Stimulated activated memory B cell treated with anti-CD40 and anti-IgM and Interleukin-4, amounts not matched to agents 10 μg/mL and 1 μg/mL and 100 μg/mL, for 72 hours (primary cell): ENCODE results near the gene GALNT8.

Experiments used
- ATAC-seq: fragments of 150-1000 bp; cut with Tn5 transposase; 2 replicates; pipeline ENCODE4 v1.10.0; 2021
- H3K27ac Mint-ChIP-seq: one replicate; pipeline ENCODE4 v1.8.0; 2022; ENCODE audit warnings: mild to moderate bottlenecking, mixed read lengths
- H3K27me3 Mint-ChIP-seq: one replicate; pipeline ENCODE4 v1.8.0; 2022; ENCODE audit warnings: mixed read lengths
- H3K36me3 Mint-ChIP-seq: one replicate; pipeline ENCODE4 v1.8.0; 2022; ENCODE audit warnings: mixed read lengths
- H3K4me1 Mint-ChIP-seq: one replicate; pipeline ENCODE4 v1.8.0; 2022; ENCODE audit warnings: mixed read lengths
- H3K4me3 Mint-ChIP-seq: one replicate; pipeline ENCODE4 v1.8.0; 2022; ENCODE audit warnings: mild to moderate bottlenecking, moderate library complexity, mixed read lengths
- H3K9me3 Mint-ChIP-seq: one replicate; pipeline ENCODE4 v1.8.0; 2022; ENCODE audit warnings: mixed read lengths

The GALNT8 gene

DNA sequence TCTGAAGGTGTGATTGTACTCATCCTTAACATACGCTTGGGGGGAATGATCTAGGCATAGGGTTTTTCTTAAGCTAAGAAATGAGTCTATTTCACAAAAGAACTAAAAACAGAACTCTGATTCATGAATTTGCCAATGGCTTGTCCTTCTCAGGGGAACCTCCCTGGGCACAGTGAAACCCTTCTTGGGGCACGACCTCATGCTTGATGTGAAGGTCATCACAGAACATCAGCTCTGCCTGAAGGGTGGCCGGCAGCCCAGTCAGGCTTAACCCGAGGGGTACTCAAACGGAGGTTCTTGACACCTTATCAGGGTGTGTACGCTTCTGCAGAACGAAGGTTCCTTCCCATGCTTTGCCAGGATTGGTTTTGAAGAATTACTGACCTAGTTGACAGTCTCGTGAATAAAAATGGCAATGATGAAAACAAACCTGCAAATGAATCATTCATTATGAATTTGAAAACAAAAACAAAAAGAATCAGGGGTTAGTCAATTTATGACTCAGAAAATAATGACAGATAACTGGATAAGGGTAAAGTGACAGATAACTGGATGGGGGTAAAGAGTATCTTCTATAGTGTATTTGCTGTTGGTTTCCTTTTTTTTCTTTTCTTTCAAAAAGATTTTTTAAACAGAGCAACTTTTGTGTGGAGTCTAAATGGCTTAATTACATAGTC lies 86.4 kb downstream of the GALNT8 start:
- ATAC-seq, result no peak
- no peaks in the 10 kb centered on the region for H3K9me3 Mint-ChIP-seq
- peaks cover 42% of the 10 kb centered on the region for H3K27me3 Mint-ChIP-seq
- H3K4me1 Mint-ChIP-seq, result peaks cover 56% of the 10 kb centered on the region
- H3K27ac Mint-ChIP-seq, result no peak overlapping the region
- peaks cover 12% of the 10 kb centered on the region for H3K36me3 Mint-ChIP-seq
- H3K4me3 Mint-ChIP-seq, result no peak overlapping the region

DNA sequence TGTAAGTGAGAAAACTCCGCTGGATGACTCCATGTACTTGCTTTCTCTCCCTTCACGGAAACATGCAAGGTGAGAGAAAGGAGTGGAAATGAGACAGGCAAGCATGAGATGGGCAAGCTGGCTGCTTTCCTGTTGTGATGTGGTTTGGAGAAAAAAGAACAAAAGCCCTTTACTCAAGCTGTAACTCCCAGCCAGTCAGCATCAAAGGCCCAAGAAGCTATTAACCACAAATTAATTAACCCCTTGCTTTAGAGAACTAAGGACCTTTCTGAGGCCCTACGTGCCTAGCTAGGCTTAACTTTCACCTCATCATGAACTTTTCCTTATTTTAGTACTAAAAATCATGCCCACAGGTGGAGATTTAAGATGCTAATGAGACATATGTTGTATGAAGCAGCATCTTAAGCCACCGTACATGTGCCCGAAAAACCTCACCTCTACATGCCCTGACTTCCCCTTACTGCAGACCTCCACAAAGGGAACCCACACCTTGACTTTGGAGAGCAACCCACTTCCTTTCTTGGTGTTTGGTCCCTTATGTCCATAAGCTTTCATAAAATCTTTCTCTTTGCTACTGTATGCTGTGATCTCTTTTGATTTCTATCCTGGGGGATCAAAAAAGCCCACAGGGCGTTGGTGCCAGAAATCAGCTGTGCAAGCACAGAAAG lies 87.0 kb downstream of the GALNT8 start:
- H3K27me3 Mint-ChIP-seq, result peaks cover 47% of the 10 kb centered on the region

DNA sequence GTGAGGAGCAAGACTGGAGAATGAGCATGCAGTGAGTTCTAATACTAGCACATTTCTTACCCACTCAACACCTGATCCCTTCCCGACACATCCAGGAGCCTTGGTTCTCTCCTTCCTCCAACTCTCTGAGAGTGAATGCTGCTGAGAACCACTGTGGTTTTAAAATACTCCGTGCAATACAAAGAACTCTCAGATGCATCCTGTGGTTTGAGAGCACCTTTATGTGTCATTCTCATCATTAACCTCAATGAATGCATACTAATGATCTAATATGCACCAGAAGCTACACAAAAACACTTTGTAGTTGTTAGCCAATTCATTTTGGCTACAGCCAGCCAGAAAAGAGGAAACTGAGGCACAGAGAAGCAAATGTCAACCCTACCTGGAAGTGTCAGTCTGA lies 87.6 kb downstream of the GALNT8 start:
- no peak overlapping the region for H3K4me3 Mint-ChIP-seq
- H3K27me3 Mint-ChIP-seq, result peaks cover 47% of the 10 kb centered on the region
- H3K36me3 Mint-ChIP-seq, result peaks cover 15% of the 10 kb centered on the region
- H3K9me3 Mint-ChIP-seq, result no peaks in the 10 kb centered on the region
- H3K27ac Mint-ChIP-seq, result no peak overlapping the region
- peaks cover 57% of the 10 kb centered on the region for H3K4me1 Mint-ChIP-seq
- ATAC-seq, result no peak

More for the DNA sequence above, 87.0 kb downstream of the GALNT8 start:
- ATAC-seq, result peak; percentile 53
- H3K4me1 Mint-ChIP-seq, result peaks cover 59% of the 10 kb centered on the region
- no peak overlapping the region for H3K27ac Mint-ChIP-seq
- H3K9me3 Mint-ChIP-seq, result no peaks in the 10 kb centered on the region
- peaks cover 15% of the 10 kb centered on the region for H3K36me3 Mint-ChIP-seq
- H3K4me3 Mint-ChIP-seq, result no peak overlapping the region

DNA sequence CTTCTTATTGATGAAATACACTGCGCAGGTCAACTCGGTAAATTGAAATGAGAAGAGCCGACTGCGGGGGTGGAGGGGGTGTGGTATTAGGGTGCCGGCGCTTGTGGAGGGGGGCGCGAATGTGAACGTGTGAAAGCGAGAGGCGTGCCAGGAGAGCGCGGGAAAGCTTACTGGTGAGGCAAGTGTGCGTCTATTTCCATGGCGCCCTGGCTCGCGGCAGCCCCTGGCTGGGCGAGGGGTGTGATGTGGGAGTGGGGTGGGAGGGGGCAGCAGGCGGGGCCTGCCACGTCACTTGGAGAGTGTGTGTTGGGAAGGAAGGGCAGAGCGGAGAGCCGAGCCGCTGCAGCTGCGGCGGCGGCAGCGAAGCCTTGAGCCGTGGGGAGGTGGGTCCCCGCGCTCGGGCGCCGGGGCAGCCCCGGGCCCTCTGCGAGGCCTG lies 88.8 kb downstream of the GALNT8 start:
- H3K9me3 Mint-ChIP-seq, result no peaks in the 10 kb centered on the region
- H3K4me3 Mint-ChIP-seq, result peak overlapping the region; percentile 76
- peaks cover 47% of the 10 kb centered on the region for H3K27me3 Mint-ChIP-seq
- peak; percentile 58 for ATAC-seq
- H3K4me1 Mint-ChIP-seq, result peaks cover 49% of the 10 kb centered on the region
- H3K27ac Mint-ChIP-seq, result peak overlapping the region; percentile 30
- H3K36me3 Mint-ChIP-seq, result peaks cover 15% of the 10 kb centered on the region

DNA sequence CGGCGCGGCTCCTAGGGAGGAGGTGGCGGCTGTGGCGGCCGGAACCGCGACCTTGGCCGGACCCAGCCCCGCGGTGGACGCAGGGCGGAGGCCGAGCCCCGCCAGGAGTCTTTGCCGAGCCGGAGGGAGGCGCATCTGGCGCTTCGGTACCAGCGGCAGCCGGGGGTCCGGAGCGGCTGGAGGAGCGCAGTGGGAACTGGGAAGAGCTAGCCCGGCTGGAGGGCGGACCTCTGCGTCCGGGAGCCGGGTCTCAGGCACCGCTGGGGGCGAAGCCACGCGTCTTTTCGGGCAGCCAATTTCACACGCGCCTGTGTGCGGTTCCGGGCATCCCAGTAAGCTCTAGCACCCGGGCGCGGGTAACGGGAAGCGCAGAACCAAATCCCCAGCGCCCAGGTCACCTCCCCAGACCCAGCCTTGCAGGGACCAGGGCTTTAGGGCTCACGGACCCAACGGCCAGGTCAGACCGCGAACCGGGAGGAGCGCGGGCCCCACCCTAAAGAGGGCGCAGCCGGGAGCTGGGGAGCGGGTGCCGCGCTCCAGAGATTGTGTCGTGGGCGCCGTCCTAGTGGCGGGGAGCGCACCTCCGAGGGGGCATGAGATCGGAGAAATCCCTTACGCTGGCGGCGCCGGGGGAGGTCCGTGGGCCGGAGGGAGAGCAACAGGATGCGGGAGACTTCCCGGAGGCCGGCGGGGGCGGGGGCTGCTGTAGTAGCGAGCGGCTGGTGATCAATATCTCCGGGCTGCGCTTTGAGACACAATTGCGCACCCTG lies 89.4 kb downstream of the GALNT8 start:
- Mint-ChIP-seq H3K9me3 (no peaks in the 10 kb centered on the region), H3K27ac (no peak overlapping the region), H3K4me1 (peaks cover 49% of the 10 kb centered on the region), H3K27me3 (peaks cover 49% of the 10 kb centered on the region), H3K4me3 (peak overlapping the region; percentile 76), H3K36me3 (peaks cover 15% of the 10 kb centered on the region)
- ATAC-seq, result peak; percentile 6

DNA sequence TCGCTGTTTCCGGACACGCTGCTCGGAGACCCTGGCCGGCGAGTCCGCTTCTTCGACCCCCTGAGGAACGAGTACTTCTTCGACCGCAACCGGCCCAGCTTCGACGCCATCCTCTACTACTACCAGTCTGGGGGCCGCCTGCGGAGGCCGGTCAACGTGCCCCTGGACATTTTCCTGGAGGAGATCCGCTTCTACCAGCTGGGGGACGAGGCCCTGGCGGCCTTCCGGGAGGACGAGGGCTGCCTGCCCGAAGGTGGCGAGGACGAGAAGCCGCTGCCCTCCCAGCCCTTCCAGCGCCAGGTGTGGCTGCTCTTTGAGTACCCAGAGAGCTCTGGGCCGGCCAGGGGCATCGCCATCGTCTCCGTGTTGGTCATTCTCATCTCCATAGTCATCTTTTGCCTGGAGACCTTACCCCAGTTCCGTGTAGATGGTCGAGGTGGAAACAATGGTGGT lies 90.0 kb downstream of the GALNT8 start:
- Mint-ChIP-seq H3K4me3 (peak overlapping the region; percentile 51), H3K36me3 (peaks cover 13% of the 10 kb centered on the region), H3K27me3 (peaks cover 51% of the 10 kb centered on the region), H3K9me3 (no peaks in the 10 kb centered on the region), H3K27ac (no peak overlapping the region), H3K4me1 (peaks cover 49% of the 10 kb centered on the region)
- ATAC-seq, result no peak

DNA sequence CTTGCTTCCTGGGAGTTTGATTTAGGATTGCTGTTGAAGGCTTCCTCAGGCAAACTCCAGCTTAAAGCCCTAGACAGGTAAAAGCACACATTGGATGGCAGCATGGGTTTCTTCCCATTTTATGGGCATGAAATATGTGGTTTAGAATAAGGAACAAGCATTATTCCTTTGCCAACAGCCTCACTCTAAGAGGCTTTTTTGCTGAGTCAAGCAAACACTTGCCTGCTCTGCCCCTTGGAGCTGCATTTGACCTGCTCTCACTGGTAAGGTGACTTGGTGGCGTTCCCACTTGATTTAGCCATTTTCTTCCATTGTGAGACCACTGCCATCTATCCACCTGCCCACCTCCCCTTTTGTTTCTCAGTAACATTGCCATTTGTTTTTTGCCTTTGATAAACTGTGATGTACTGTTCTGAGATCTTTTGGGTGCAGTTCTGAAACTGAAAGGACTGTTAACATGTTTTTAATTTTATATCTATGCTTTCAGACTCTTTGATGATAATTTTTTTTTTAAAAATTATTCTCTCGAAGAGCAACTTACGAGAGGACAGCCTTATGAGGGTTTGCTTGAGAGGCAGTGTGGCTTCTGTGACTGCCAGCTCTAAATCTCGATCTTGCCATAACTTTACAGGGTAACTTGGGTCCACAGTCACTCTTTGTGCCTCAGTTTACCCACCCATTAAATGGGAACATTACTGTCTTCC lies 92.6 kb downstream of the GALNT8 start:
- no peaks in the 10 kb centered on the region for H3K9me3 Mint-ChIP-seq
- H3K4me1 Mint-ChIP-seq, result peaks cover 40% of the 10 kb centered on the region
- no peak for ATAC-seq
- H3K27me3 Mint-ChIP-seq, result peaks cover 51% of the 10 kb centered on the region
- no peak overlapping the region for H3K4me3 Mint-ChIP-seq
- H3K27ac Mint-ChIP-seq, result no peak overlapping the region
- H3K36me3 Mint-ChIP-seq, result peaks cover 11% of the 10 kb centered on the region

DNA sequence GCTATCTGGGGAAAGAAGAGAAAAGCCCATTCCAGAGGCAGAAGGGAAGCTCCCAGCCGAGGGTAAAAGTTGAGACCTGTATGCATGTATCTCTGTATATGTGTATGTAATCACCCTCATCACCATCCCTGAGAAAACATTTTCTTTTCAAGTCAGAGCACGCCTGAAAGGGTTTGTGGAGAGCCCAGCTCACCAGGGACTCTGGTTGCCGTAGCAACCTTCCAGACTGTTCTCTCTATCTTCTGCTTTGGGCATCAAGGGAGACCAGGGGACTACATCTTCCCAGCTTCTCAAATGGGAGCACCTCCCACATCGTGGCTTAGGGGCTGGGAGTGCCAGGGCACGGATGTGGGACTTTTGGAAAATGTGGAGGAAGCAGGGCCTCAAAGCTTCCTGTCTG lies 93.5 kb downstream of the GALNT8 start:
- no peak for ATAC-seq
- H3K4me3 Mint-ChIP-seq, result no peak overlapping the region
- H3K27me3 Mint-ChIP-seq, result peaks cover 47% of the 10 kb centered on the region
- H3K27ac Mint-ChIP-seq, result no peak overlapping the region
- H3K4me1 Mint-ChIP-seq, result peaks cover 37% of the 10 kb centered on the region
- H3K9me3 Mint-ChIP-seq, result no peaks in the 10 kb centered on the region
- peaks cover 11% of the 10 kb centered on the region for H3K36me3 Mint-ChIP-seq

DNA sequence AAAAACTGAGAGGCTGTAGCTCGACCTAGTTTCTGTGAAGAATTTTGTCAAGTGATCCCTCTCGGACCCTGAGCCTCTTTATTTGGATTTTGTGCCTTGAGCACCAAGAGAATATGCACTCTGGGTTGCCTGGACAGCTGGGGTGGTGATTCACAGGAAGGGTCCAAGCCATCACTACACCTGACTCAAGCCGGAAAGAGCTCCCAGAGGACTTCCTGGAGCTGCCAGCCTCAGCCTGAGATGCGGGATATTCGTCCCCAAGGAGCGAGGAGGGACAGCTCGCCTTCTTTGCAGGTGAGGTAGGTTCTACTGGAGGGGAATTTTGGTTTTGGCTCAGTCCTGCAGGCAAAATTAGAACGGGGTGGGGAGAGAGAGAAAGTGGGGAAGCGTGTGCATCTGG lies 94.3 kb downstream of the GALNT8 start:
- Mint-ChIP-seq H3K4me1 (peaks cover 37% of the 10 kb centered on the region), H3K27me3 (peaks cover 40% of the 10 kb centered on the region), H3K27ac (no peak overlapping the region), H3K36me3 (peaks cover 11% of the 10 kb centered on the region), H3K9me3 (no peaks in the 10 kb centered on the region), H3K4me3 (no peak overlapping the region)
- no peak for ATAC-seq

DNA sequence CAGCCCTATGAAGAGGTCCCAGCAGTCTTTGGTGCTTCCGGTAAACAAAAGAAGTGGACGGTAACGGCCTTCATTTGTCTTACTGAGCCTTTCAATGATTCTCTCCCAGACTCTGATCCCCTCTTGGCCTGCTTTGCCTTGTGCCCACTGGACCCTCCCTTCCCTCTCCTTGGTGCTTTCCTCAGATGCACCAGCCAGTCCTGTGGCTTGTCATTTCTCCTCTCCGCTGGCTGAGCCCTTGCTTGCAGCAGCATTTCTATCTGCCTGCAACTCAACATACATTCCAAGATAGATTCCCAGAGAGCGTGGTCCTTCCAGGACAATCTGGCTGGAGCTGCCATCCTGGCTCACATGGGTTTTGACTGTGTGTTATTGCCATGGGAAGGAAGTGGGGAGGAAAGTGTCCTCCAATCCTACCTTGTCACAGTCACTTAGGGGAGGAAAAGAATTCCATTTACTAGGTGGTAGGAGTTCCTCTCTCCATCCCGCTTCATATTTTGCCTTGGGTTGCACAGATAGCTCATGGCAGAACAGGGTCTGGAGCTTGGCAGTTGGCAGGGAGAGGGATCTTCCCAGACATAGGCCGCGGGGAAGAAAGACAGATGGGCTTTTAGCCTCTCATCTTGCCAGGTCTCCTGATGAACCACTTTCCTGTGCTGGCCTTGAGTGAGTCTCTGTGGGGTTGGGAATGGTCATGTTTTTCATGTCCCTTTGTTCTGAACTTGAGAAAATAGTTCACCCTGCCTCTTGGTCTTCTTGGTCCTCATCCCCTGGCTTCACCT lies 96.7 kb downstream of the GALNT8 start:
- no peak for ATAC-seq
- H3K4me3 Mint-ChIP-seq, result no peak overlapping the region
- H3K27ac Mint-ChIP-seq, result no peak overlapping the region

DNA sequence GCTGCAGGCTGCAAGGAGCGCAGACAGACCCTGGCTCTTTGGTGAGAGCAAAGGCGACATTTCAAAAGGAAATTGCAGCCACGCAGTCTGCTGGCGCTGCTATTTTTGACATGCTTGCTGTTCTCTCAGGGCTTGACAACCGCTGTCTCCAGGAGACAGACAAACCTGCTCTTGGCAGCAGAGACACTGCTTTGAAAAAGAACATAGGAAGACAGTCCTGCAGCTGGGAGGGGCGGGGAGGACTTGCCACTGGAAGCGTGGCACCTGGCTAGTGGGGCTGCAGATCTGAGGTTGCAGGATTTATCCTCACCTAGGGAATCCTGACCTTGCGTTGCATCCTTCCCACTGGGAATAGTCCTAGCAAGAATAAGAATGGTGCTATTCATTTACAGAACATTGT lies 97.7 kb downstream of the GALNT8 start:
- H3K27ac Mint-ChIP-seq, result no peak overlapping the region
- H3K4me3 Mint-ChIP-seq, result no peak overlapping the region
- peaks cover 14% of the 10 kb centered on the region for H3K27me3 Mint-ChIP-seq
- ATAC-seq, result no peak
- no peaks in the 10 kb centered on the region for H3K9me3 Mint-ChIP-seq
- no peaks in the 10 kb centered on the region for H3K36me3 Mint-ChIP-seq
- H3K4me1 Mint-ChIP-seq, result peaks cover 32% of the 10 kb centered on the region

More for the DNA sequence above, 96.7 kb downstream of the GALNT8 start:
- Mint-ChIP-seq H3K36me3 (no peaks in the 10 kb centered on the region), H3K4me1 (peaks cover 32% of the 10 kb centered on the region), H3K27me3 (peaks cover 15% of the 10 kb centered on the region), H3K9me3 (no peaks in the 10 kb centered on the region)

DNA sequence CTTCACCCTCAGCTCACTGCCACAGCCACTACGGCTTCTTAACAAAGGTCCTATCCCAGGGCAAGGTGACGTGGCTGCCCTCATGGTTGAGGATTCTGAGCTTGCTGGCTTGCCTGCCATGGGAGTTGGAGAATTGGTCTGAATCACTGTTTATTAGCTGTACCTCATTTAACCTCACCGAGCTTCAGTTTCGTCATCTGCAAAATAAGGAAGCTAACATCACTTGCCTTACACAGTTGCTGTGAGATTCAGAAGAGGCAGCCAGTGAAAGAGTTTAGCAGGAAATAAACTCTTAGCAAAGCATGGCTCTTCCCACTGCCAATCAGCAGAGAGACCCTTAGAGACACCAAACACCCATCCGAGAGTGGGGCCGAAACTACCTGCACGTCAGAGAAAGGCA lies 99.5 kb downstream of the GALNT8 start:
- Mint-ChIP-seq H3K27ac (peak overlapping the region; percentile 56), H3K27me3 (peaks cover 12% of the 10 kb centered on the region), H3K4me3 (no peak overlapping the region), H3K4me1 (peaks cover 32% of the 10 kb centered on the region), H3K36me3 (no peaks in the 10 kb centered on the region), H3K9me3 (no peaks in the 10 kb centered on the region)
- ATAC-seq, result peak; percentile 74

DNA sequence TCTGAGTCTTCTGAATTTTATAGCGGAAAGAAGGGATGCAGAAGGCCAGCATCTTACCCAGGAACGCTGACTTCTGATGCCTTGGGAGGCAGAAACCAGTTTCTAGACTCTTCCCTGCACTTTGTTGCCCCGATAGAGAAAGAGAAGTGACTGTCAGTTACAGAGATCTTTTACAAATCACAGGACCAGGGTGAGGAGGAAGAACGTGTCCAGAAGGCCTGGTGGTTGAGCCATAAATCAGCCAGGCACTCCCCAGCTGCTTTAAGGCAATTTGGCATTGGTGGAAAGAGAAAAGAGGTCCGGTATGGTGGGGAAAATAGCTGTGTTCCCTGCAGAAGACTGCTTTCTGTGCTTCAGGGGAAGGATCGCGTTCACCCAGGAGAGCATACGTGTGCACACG lies 100.8 kb downstream of the GALNT8 start:
- Mint-ChIP-seq H3K27me3 (no peaks in the 10 kb centered on the region), H3K36me3 (no peaks in the 10 kb centered on the region), H3K27ac (peak overlapping the region; percentile 56), H3K9me3 (no peaks in the 10 kb centered on the region), H3K4me1 (peaks cover 45% of the 10 kb centered on the region), H3K4me3 (no peak overlapping the region)
- no peak for ATAC-seq
